Stimulated activated CD4-positive, alpha-beta T cell treated with anti-CD3 and anti-CD28 coated beads, Interleukin-1b, Interleukin-23, amount 100 ng/mL, for 4 hours (primary cell): Measurements from ENCODE around the gene TXNDC15.
"Not testable (repeated sequence)": the region's sequence is repeated elsewhere in the genome, so short reads cannot be mapped to it uniquely, and the experiment has no call there.

ENCODE experiments used
- DNase-seq, 2 donors: peaks; one replicate each; pipeline ENCODE4 v3.0.0-alpha.2; 2020; ENCODE audit warnings: low read depth in 2 of 2

The TXNDC15 gene, protein sequence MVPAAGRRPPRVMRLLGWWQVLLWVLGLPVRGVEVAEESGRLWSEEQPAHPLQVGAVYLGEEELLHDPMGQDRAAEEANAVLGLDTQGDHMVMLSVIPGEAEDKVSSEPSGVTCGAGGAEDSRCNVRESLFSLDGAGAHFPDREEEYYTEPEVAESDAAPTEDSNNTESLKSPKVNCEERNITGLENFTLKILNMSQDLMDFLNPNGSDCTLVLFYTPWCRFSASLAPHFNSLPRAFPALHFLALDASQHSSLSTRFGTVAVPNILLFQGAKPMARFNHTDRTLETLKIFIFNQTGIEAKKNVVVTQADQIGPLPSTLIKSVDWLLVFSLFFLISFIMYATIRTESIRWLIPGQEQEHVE

DNA sequence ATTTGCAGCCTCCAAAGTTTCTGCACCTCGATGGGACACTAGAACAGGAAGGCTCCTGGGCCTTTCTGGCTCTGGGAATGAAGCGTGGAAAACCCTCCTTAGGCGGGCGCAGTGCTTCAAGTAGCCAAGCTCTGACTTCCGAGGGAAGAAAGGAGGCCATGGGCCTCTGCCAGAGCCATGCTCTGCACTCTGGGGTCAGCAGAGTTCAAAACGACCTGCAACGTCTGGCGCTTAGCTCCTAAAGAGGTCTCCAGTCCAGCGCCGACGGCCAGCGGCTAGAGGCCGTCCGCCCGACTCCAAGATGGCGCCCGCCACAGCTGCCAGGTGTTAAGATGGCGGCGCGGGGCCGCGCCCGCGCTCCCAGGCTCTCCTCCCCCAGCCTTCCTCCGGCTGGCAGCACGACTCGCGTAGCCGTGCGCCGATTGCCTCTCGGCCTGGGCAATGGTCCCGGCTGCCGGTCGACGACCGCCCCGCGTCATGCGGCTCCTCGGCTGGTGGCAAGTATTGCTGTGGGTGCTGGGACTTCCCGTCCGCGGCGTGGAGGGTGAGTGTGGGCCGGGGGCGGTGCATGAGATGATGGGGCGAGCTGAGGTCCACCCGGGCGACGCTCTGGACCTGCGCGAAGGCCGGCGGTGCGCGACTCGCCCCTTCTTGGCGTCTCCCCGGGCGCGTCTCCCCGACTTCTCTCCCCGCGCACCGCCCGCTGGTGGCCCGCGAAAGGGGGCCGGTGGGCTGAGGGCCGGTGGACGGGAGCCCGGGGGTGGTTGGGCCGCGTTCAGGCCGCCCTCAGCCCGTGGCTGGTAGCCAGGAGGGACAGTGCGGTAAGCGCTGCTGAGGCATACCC, at the start of gene TXNDC15:
TSS of gene TXNDC15 (plus strand) at position 385 of the 844 bp plus-strand sequence. CDS start at position 442, 57 bp downstream.
- DNase-seq: peak; percentile 62 to 73

DNA sequence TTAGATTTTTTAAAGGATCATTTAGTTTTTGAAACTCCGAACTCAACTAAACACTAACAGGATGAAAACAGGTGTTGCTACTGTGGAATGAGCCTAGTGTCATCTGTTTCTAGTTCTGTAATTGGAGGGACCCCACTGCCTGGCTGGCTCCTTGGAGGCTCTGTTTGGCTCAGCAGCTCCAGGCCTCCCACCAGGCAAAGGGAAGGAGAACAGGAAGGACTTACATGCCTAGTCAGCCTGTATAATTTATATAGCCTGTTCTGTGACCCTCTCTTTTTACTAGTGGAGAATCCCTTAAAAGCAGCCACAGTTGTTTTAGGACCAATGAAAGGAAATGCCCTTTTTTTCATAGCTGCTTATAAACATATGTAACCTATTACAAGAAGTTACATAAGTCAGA, 49.5 kb upstream of the TXNDC15 start:
- DNase-seq: no peak

DNA sequence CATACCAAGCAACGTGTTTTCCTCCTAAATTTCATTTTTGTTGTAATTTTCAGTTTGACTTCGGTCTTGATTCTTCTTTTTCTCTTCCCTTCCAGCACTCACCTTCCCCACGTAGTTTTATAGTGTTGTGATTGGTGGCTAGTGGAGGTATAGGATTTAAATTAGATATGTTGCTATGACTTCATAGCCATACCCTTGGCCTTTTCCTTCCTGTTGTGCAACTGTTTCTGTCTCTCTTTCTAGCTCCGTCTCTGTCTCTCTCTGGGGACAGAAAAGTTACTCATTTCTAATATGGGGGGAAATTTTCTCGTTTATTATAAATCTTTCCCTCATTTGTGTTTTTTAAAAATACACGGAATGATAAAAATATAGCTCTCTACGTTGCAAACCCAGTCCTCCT, 49.0 kb upstream of the TXNDC15 start:
- no peak for DNase-seq

DNA sequence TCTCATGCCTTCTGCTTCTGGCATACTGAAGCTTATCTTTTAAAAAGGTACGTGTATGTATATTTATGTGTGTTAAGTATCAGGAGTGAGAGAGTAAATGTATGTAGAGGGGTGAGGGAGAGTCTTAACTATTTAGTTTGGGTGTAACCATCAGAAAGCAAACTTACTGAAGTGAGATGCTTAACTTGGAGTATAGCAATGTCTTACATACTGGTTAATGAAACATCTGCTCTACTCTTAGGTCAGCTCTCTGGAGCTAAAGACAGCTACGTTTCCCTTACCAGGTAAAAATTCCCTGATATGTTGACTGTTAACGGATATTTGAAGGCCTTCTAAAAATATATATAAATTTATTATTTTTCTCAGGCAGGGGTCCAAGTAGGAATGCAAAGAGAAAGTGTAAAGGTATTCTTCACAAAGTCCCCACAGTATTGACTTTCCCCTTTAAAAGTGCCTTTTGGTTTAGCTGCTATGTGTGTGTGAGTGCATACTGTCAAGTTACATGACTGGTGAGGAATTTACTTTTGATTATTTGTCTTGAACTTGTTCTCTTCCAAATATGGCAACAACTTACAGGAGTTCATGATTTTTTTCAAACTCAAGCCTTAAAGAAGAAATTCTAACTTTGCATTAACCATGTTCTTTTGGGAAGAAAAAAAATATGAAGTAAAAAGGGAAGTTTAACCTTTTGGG, 40.7 kb upstream of the TXNDC15 start:
- no peak for DNase-seq

DNA sequence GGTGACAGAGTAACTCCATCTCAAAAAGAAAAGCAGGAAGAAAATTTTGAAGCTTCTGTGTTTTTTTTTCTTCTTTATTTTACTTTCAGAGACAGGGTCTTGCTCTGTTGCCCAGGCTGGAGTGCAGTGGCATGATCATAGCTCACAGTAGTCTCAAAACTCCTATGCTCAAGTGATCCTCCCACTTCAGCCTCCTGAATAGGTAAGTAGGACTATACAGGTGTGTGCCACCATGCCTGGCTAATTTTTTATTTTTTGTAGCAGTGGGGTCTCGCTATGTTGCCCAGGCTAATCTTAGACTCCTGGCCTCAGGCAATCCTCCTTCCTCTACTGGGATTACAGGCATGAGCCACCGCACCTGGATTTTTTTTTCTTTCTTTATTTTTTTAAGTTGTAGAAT, 38.5 kb upstream of the TXNDC15 start:
- DNase-seq: no peak

DNA sequence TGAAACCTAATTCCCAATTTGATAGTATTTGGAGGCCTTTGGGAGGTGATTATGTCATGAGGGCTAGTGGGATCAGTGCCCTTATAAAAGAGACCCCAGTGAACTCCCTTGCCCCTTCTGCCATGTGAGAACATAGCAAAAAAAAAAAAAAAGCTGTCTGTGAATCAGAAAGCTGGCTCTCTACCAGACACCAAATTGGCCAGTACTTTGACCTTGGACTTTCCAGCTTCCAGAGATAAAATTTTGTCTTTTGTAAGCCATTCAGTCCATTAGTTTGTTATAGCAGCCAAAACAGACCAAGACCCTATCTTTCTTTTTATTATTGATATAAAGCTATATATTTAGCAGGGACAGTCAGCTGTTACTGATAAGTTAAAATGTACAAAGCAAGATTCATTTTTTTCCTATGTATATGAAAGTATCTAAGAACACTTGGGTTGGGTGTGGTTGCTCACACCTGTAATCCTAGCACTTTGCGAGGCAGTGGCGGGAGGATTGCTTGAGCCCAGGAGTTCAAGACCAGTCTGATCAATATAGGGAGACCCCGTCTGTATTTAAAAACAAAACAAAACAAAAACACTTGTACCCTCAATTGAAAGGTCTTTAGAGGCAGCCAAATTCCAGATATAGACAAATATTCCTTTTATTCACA, 36.5 kb upstream of the TXNDC15 start:
- DNase-seq: no peak

DNA sequence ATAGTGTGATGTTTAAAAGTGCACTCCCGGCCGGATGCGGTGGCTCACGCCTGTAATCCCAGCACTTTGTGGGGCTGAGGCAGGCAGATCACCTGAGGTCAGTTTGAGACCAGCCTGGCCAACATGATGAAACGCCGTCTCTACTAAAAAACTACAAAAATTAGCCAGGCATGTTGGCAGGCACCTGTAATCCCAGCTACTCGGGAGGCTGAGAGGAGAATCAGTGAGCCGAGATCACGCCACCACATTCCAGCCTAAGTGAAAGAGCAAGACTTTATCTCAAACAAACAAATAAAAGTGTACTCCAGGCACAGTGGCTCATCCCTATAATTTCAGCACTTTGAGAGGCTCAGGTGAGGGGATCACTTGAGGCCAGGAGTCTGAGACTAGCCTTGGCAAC, 35.8 kb upstream of the TXNDC15 start:
- not testable (repeated sequence) for DNase-seq

DNA sequence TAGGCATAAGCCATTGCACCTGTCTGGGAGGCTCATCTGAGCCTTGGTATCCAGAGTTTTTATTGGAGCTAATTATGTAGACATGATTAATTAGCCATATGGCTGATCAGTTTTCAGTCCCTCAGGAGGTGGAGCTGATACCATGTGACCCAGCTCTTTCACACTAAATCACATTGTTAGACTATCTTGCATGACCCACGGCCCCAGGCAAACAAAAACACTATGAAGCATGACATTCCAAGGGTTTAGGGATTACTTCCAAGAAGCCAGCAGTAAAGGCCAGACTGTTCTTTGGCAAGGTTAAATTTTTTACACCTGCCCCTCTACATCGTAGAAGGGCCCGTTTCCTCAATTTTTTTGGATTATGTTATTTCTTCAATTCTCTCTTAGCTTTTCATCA, 33.4 kb upstream of the TXNDC15 start:
- DNase-seq: no peak

DNA sequence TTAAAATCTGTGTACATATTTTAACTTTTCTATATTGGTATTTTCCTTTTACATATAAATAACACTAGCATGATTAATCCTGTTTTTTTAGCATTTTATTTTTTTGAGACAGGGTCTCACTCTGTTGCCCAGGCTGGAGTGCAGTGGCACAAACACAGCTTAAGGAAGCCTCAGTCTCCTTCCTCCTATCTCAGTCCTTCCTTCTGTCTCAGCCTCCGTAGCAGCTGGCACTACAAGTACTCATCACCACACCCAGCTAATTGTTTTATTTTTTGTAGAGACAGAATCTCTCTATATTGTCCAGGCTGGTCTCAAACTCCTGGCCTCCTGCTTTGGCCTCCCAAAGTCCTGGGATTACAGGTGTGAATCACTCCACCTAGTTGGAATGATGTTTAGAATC, 29.9 kb upstream of the TXNDC15 start:
- no peak for DNase-seq

DNA sequence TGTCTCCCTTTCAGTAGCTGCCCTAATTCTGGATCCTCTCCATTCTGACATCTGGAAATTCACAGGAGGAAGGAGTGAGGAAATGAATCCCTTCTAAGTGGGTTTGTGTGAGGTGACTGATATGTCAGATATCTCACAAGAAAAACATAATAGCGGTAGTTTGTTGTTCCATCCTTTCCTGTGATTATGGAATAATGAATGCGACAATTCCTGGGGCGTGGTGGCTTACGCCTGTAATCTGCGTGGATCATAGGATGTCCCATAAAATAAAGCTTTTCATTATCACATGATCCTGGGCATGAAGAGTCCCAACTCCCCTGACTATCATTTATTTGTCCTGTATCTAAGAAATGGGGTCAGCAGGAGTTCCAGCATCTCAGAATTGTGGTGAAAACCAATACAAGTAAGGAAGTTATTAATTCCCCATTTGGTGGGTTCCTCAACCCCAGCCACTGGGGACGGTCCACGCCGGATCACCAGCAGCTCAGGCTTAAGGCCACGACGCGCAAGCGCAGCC, 28.8 kb upstream of the TXNDC15 start:
- no peak for DNase-seq

DNA sequence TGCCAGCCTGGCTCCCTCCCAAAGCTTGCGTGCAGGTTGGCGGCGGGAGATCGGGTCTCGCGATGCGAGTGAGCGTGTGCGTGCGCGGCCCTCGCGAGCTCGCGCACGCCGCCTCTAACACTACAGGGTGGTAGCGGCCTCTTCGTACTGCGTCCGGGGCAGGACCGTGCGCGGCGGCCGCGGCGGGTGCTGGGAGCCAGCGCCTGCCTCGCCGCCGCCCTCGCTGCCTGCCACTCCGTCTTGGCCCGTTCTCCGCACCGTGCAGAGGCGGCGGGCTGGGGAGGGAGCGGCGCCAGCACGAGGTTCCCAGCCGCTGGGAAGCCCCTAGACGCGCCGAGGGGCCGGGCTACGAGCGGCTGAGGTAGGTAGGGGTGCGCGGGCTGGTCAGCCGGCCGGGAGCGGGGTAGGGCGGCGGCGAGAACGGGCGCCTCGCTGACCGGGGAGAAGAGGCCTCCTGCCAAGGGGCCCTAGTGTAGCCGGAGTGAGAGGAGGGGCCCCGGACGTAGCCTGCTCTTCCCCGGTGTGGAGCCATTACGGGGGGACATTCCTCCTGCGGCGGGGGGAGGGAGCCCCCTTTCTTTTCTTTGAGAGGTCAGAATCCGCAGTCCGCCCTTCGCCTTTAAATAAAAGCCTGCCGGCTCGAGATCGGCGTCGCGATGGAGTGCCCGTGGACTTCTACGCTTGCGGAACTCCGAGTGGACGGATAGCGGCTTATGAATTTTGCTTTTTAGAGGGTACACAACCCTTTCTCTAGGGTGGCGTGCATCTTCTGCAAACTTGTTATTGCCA, 28.1 kb upstream of the TXNDC15 start, which contains the start of gene C5orf24:
TSS of gene C5orf24 (plus strand) at position 117 of the 789 bp plus-strand sequence. CDS start 8,933 bp downstream, outside the sequence.
- DNase-seq: peak; percentile 84 to 87

DNA sequence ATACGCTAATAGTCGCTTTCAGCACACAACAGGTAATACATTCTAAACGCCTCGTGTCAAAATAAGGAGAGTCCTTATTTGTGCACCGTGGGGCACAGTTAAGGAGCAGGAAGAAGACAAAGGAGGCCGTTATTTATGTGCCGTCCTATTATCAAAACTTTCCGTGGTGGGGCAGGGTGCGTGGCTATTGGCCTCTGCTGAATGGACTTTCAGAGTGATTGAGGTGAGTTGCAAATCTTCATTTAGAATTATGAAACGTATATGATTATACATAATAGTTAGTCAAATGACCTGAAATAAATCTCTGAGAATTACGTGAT, 27.6 kb upstream of the TXNDC15 start:
- DNase-seq: peak in 1 of 2 donors; percentile 7

DNA sequence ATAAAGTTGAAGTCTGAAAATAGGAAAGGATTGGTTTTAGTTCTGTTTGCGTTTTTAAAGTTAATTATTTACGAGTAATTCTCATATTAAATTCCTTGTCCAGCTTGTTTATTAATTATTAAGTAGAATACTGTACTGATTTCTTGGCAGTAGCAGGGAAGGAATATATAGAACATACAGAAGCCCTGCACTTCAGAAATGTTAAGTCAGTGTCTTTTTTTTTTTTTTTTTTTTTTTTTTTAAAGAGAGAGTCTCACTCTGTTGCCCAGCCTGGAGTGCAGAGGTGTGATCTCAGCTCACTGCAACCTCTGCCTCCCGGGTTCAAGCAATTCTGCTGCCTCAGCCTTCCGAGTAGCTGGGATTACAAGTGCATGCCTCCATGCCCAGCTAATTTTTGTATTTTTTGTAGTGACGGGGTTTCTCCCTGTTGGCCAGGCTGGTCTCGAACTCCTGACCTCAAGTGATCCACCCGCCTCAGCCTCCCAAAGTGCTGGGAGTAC, 24.7 kb upstream of the TXNDC15 start:
- DNase-seq: not testable (repeated sequence)

DNA sequence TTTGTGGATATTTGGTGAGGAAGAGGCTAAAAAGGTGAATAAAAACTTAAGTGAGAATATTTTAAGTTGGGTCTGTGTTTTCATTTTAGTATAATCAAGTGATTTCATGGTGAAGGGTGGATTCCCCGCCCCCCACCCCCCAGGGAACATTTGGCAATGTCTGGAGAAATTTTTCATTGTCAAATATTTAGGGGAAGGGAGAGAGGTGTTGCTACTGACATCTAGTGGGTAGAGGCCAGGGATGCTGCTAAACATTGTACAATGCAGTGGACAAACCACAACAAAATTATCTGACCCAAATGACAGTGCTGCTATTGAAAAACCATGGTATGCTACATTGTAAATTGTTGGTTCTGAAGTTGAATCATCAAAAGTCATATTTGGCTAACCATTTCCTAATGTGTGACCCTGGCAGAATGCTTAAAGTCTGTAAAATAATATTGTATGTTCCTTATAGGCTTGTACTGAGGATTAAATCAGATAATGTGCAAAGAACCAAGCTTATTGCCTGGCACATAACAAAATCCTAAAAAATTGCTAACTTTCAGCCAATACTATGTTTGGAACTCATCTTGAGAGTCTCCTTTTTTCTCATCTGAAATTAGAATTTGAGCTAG, 22.8 kb upstream of the TXNDC15 start:
- DNase-seq: no peak

DNA sequence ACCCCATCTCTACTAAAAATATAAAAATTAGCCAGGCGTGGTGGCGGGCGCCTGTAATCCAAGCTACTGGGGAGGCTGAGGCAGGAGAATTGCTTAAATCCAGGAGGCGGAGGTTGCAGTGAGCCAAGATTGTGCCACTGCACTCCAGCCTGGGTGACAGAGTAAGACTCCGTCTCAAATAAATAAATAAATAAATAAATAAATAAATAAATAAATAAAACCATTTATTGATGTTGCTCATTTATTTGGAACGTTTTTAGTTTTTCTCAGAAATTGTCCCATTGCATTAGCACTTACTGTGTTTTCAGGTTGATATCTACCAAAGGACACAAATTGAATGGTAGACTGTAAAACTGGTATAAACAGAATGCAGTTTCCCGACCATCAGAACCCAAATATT, 17.7 kb upstream of the TXNDC15 start:
- DNase-seq: not testable (repeated sequence)

DNA sequence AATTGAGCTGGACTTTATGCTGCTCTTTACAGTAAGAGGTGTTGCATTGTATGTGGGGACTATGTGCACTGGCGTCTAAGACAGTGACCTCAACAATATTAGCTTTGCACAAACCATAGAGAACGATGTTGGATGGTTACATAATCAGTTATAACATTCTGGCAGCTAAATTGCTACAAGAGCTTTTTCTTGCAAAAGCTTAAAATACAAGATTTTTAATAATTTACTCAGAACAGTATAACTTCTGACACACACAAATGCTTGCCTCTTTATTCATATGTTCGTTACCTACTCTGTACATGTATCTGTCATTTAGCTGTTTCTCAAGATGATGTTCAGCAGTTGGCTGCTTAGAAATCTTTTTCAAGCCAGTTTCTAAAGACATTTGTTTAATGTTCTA, 16.8 kb upstream of the TXNDC15 start:
- DNase-seq: no peak

DNA sequence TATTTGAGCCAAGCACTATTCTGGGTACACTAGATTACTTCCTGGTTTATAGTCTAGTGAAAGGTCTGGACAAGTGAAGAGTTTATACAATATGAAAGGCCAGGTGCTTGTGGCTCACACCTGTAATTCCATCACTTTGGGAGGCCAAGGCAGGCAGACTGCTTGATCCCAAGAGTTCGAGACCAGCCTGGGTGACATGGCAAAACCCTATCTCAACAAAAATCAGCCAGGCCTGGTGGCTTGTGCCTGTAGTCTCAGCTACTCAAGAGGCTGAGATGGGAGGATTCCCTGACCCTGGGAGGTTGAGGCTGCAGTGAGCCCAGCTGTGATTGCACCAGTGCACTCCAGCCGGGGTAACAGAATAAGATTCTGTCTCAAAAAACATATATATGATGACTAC, 9.5 kb upstream of the TXNDC15 start:
- no peak for DNase-seq

DNA sequence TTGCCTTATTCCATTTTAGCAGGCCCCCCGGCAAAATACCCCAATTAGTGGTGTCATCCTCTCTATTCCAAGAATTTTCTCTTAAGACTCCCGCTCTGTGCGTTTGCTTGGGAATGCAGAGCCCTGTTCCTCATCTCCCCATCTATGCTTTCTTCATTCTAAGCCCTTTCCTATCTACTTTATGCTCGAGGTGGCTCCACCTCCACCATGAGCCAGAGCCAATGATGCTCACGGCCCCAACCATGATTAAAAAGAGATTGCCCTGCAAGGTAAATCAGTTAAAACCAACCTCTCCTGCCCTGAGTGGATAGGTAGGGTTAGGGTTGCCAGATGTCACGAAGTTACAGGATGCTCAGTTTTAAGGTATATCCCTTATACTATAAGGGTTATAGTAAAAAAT, 677 bp upstream of the TXNDC15 start:
- DNase-seq: no peak

DNA sequence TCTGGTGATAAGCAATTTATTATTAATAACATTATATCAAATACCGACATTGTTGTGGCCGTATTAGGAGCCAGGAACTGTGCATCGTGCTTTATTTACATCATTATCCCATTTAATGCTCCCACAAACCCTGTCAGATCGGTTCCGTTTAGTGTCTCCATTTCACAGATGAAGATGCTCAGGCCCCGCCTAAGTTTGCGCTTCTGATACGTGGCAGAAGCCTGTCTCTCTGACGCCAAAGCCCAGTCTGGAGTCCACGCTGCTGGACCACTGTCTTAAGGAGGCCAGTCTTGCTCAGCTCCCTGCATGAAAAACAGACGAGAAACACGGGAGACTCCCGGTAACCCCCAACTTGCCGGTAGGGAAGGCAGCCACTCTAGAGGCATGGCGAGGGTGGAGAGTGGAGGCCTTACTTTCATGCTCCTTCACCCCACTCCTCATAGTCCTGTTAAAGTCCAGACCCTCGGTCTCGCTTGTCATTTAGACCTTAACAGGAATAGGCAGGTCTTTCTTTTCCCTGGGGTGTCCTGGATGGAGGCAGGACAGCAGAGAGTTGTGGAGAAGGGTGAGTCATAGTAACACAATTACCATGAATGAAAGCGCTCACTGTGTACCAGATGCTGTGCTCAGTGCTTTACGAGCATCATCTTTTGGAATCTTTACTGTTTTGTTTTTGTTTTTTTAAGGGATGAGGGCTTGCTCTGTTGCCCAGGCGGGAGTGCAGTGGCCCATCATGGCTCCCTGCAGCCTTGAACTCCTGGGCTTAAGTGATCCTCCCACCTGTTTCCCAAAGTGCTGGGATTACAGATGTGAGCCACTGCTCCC, 872 bp downstream of the TXNDC15 start:
- peak; percentile 5 to 28 for DNase-seq
